HepG2 (cell line): ENCODE measurements around the gene PIGL. TPM values are rescaled to one million over a fixed set of nuclear protein-coding genes. Genes with fewer than 3 reads are reported as not detected.

ENCODE experiments used
- FOXO1 ChIP-seq: sonication (generic); formaldehyde crosslinking; IDR thresholded peaks from 2 replicates; pipeline ENCODE4 v1.4.0; 2020; ENCODE audit warnings: missing genetic modification reagents
- HES4 ChIP-seq: sonication (generic); formaldehyde crosslinking; IDR thresholded peaks from 2 replicates; pipeline ENCODE4 v1.9.0; 2021; ENCODE audit warnings: mild to moderate bottlenecking, missing genetic modification reagents, borderline replicate concordance
- KAT2B ChIP-seq: fragments of 150-350 bp; IDR thresholded peaks from 2 replicates; pipeline ENCODE4 v1.6.1; 2014; ENCODE audit warnings: low read depth, low read length, borderline replicate concordance
- KAT7 ChIP-seq: IDR thresholded peaks from 2 replicates; pipeline ENCODE4 v1.6.1; 2018; ENCODE audit warnings: borderline replicate concordance, missing compliant biosample characterization
- MLX ChIP-seq: IDR thresholded peaks from 2 replicates; pipeline ENCODE4 v1.6.1; 2016
- MTF1 ChIP-seq: sonication (generic); formaldehyde crosslinking; IDR thresholded peaks from 2 replicates; pipeline ENCODE4 v1.5.0; 2020; ENCODE audit warnings: missing genetic modification reagents
- NFRKB ChIP-seq: fragments of 450-650 bp; IDR thresholded peaks from 2 replicates; pipeline ENCODE4 v1.6.1; 2017
- SALL2 ChIP-seq: sonication (generic); formaldehyde crosslinking; IDR thresholded peaks from 2 replicates; pipeline ENCODE4 v1.8.1; 2023; ENCODE audit warnings: mild to moderate bottlenecking, missing genetic modification reagents, inconsistent platforms
- SMAD1 ChIP-seq: sonication (generic); formaldehyde crosslinking; IDR thresholded peaks from 2 replicates; pipeline ENCODE4 v1.4.0; 2020; ENCODE audit warnings: missing genetic modification reagents, low read depth, mild to moderate bottlenecking, borderline replicate concordance
- SNAI1 ChIP-seq: sonication (generic); formaldehyde crosslinking; IDR thresholded peaks from 2 replicates; pipeline ENCODE4 v1.5.0; 2020; ENCODE audit warnings: mild to moderate bottlenecking, missing genetic modification reagents, borderline replicate concordance
- SP4 ChIP-seq: sonication (generic); formaldehyde crosslinking; IDR thresholded peaks from 2 replicates; pipeline ENCODE4 v1.8.1; 2023; ENCODE audit warnings: mild to moderate bottlenecking, missing genetic modification reagents
- STAT6 ChIP-seq: sonication (generic); formaldehyde crosslinking; IDR thresholded peaks from 2 replicates; pipeline ENCODE4 v1.4.0; 2020; ENCODE audit warnings: missing genetic modification reagents, mild to moderate bottlenecking, borderline replicate concordance
- TIGD3 ChIP-seq: sonication (generic); formaldehyde crosslinking; IDR thresholded peaks from 2 replicates; pipeline ENCODE4 v1.5.1; 2020; ENCODE audit warnings: mild to moderate bottlenecking, missing genetic modification reagents, borderline replicate concordance
- ZHX2 ChIP-seq, 2 experiments: sonication (generic) in 1 of 2; formaldehyde crosslinking in 1 of 2; IDR thresholded peaks; 2 replicates each; pipeline versions ENCODE4 v1.6.1 to v1.9.0; 2014 to 2022; ENCODE audit warnings: antibody characterized with exemption in 1 of 2, borderline replicate concordance in 1 of 2, inconsistent platforms in 1 of 2, low read depth in 1 of 2, missing genetic modification reagents in 1 of 2
- ZNF205 ChIP-seq: IDR thresholded peaks from 2 replicates; pipeline ENCODE4 v1.6.1; 2018; ENCODE audit warnings: missing biosample characterization, missing genetic modification reagents
- ZNF260 ChIP-seq: sonication (generic); formaldehyde crosslinking; IDR thresholded peaks from 2 replicates; pipeline ENCODE4 v1.4.0; 2020; ENCODE audit warnings: missing genetic modification reagents, low read depth, mild to moderate bottlenecking, borderline replicate concordance
- ZNF333 ChIP-seq: sonication (generic); formaldehyde crosslinking; IDR thresholded peaks from 2 replicates; pipeline ENCODE4 v1.4.0; 2020; ENCODE audit warnings: mild to moderate bottlenecking, missing genetic modification reagents, borderline replicate concordance
- ZSCAN20 ChIP-seq: sonication (generic); formaldehyde crosslinking; IDR thresholded peaks from 2 replicates; pipeline ENCODE4 v1.4.0; 2020; ENCODE audit warnings: missing genetic modification reagents, mild to moderate bottlenecking, borderline replicate concordance
- polyA plus RNA-seq, 8 experiments: library from polyadenylated mRNA; depleted of rRNA in 3 of 8; stranded (reverse) in 7 of 8; unstranded in 1 of 8; fragments of >200 nt; fragmentation: Illumina TruSeq in 4 of 8; extraction: Trizol in 4 of 8; gene quantifications; 2 replicates each; pipeline versions ENCODE4 v1.2.1 to v1.2.3, GENCODE V29; 2011 to 2016; ENCODE audit warnings: low read depth in 4 of 8, missing spikeins in 1 of 8, mixed read lengths in 1 of 8; ENCODE audit not compliant: insufficient read depth in 1 of 8
- total RNA-seq, 5 experiments: library from RNA; depleted of rRNA; stranded (reverse); fragments of >200 nt; fragmentation: Illumina TruSeq; extraction: Trizol; gene quantifications; 2 replicates each; pipeline ENCODE4 v1.2.3, GENCODE V29; 2016; ENCODE audit warnings: low read depth in 1 of 5

PIGL gene
- total and polyA plus RNA-seq, 2 of the 13 experiments (the other 11 are each of a cell fraction or from before 2014, with no cell fraction given), result 28.5 to 63.8 TPM

GRCh38 chr17:16297367-16298139 lies 80.5 kb downstream of the PIGL start (continued):
- TF ChIP-seq ZHX2 (IDR thresholded peaks at IDR 0.05; ENCODE audit: low read depth) (no peak), ZHX2 (CRISPR knock-in tag; IDR thresholded peaks at IDR 0.05; ENCODE audit: borderline replicate concordance) (no peak), MTF1 (CRISPR knock-in tag) (no peak), SALL2 (CRISPR knock-in tag) (no peak), KAT2B (no peak), NFRKB (no peak), ZNF205 (no peak), ZNF260 (CRISPR knock-in tag) (no peak), TIGD3 (0 out of 2 replicates have a peak, but pooled peaks have one; percentile 14), HES4 (CRISPR knock-in tag) (no peak), STAT6 (CRISPR knock-in tag) (no peak), SP4 (CRISPR knock-in tag) (no peak; the same call in 1 of the 2 replicates), KAT7 (CRISPR knock-in tag) (peak; percentile 10; the same call in 1 of the 2 replicates), ZSCAN20 (CRISPR knock-in tag) (no peak), FOXO1 (no peak), ZNF333 (CRISPR knock-in tag) (no peak), MLX (no peak; the same call in 1 of the 2 replicates), SMAD1 (CRISPR knock-in tag) (no peak), SNAI1 (CRISPR knock-in tag) (no peak)
